ENCODE measurements around the gene MARCHF10.
"Not testable (repeated sequence)": the region's sequence is repeated elsewhere in the genome, so short reads cannot be mapped to it uniquely, and the experiment has no call there.

MARCHF10 gene

DNA sequence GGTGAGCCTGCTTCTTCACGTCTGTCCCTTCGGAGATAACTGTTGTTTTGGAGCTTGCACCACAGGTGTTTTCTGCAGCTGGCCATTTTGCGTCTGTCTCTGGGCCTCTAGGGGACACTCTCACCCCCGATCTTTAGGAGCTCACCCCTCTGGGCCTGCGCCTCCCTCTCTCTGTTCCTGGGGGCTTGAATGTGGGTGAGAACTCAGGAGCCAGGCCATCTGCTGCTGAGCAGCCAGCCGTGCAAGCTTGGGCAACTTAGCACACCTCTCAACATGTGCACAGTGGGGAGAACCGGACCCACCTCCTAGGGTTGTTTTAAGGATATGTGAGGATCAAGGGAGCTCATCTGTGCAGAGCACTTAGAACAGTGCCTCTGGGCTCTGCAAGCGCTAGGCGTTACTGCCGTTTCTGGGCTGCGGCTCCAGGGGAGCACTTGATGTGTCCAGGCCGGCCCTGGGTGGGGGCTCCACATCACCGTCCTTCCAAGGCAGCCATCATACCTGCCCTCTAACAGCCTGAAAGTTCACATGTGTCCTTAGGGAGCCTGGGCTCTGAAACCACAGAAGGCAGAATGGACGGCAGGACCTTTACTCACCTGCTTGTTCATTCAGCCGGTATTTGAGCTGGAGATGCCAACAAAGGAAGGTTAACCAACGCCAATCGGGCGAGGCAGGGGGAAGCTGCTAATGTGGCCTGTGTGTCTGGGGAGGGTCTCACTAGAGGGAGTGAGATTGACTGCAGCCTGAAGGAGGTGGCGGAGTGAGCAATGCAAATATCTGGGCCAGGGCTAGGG lies 114.3 kb downstream of the MARCHF10 start:
- DNase-seq = no peak

DNA sequence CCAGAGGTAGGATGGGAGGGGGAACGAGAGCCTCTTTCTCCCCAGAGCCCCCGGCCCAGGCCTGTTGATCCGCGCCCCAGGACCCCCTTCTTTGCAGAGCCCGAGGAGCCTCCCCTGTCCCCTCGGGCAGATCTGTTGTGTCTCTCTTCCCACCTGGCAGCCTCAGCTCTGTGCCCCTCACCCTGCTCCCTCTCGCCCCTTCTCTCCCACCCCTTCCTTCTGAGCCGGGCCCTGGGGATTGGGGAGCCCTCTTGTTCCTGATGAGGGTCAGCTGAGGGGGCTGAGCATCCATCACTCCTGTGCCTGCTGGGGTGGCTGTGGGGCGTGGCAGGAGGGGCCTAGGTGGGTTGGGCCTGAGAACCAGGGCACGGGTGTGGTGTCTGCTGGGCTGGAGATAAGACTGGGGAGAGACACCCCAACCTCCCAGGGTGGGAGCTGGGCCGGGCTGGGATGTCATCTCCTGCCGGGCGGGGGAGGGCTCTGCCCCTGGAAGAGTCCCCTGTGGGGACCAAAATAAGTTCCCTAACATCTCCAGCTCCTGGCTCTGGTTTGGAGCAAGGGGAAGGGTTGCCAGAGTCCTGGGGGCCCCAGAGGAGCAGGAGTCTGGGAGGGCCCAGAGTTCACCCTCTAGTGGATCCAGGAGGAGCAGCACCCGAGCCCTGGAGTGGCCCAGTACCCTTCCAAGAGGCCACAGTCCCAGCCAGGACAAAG lies 115.2 kb downstream of the MARCHF10 start:
- DNase-seq = no peak

DNA sequence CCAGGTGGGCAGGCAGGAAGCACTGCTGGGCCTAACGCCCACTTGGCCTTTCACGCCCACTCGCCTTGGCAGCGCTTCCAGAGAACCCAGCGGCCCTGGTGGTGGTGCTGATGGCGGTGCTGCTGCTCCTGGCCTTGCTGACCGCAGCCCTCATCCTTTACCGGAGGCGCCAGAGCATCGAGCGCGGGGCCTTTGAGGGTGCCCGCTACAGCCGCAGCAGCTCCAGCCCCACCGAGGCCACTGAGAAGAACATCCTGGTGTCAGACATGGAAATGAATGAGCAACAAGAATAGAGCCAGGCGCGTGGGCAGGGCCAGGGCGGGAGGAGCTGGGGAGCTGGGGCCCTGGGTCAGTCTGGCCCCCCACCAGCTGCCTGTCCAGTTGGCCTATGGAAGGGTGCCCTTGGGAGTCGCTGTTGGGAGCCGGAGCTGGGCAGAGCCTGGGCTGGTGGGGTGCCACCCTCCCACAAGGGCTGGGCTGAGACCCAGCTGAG lies 115.9 kb downstream of the MARCHF10 start:
- no peak for DNase-seq

DNA sequence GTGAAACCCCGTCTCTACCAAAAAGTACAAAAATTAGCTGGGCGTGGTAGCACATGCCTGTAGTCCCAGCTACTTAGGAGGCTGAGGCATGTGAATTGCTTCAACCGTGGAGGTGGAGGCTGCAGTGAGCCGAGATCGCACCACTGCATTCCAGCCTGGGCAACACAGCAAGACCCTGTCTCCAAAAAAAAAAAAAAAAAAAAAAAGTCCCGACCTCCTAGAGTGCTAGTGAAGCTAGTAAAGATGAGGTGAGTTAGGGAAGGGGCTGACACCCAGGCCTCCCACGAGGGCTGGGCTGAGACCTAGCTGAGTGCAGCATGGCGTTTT lies 116.6 kb downstream of the MARCHF10 start:
- DNase-seq = not testable (repeated sequence)

DNA sequence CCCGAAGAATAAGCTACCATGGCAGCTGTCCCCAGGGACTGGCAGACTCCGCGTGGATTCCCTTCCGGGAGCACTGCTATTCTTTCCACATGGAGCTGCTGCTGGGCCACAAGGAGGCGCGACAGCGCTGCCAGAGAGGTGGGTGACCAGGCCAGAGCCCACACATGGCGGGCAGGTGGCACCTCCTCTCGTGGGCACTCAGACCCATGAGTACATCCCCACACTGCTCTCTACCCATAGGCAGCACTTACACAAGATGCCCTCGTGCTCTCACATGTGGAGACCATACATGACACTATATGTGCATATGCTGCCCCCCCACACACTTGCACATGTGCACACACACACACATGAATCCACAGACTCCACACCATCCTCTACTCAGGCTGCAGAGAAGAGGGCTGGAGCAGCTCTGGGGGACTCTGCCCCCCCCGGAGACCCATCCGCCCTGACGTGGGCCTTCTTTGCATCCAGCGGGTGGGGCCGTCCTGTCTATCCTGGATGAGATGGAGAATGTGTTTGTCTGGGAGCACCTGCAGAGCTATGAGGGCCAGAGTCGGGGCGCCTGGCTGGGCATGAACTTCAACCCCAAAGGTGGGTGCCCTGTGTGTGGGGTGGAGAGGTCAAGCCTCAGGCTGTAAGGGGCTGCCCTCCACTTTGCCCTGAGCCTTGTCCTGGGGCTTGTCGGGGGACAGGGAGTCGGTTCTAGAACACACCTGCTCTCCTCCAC lies 117.8 kb downstream of the MARCHF10 start:
- DNase-seq = no peak

DNA sequence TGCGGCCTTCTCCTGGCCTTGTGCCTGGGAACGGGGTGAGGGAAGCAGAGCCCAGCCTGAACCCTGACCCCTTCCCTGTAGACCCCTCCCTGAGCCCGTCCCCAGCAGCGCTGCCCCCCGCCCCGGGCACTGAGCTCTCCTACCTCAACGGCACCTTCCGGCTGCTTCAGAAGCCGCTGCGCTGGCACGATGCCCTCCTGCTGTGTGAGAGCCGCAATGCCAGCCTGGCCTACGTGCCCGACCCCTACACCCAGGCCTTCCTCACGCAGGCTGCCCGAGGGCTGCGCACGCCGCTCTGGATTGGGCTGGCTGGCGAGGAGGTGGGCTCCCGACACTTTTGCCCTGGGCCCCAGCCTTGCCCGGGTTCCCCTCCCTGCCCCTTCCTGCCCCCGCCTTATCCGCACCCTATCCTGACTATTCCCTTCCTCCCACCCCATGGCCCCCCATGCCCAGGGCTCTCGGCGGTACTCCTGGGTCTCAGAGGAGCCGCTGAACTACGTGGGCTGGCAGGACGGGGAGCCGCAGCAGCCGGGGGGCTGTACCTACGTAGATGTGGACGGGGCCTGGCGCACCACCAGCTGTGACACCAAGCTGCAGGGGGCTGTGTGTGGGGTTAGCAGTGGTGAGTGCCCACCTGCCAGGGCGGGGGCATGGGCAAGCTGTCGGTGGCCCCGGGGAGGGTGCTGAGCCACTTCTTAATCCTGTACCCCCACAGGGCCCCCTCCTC lies 118.5 kb downstream of the MARCHF10 start:
- DNase-seq = no peak

DNA sequence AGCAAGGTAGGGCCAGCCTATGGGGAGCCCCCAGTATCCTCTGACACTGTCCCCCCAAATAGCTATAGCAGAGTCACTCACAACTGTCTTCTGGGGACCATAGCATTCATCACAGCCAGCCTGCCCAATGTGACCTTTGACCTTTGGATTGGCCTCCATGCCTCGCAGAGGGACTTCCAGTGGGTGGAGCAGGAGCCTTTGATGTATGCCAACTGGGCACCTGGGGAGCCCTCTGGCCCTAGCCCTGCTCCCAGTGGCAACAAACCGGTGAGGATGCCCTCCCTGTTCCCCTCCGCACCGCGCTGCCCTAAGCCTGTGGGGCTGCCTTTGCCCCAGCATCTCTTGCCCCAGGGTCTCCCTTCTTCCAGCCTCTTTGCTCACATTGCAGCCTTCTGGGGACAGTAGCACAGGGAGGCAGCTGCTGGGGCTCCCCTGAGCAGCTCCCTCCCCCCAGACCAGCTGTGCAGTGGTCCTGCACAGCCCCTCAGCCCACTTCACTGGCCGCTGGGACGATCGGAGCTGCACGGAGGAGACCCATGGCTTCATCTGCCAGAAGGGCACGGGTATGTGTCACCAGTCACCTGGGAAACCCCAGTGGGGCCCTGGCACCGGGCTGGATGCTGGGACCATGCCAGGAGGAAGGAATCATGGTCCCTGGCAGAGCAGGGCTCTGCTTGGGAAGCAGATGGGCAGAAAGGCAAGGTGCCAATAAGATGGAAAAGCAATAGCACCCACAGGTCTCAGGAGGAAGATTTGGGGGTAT lies 119.5 kb downstream of the MARCHF10 start:
- DNase-seq = no peak

DNA sequence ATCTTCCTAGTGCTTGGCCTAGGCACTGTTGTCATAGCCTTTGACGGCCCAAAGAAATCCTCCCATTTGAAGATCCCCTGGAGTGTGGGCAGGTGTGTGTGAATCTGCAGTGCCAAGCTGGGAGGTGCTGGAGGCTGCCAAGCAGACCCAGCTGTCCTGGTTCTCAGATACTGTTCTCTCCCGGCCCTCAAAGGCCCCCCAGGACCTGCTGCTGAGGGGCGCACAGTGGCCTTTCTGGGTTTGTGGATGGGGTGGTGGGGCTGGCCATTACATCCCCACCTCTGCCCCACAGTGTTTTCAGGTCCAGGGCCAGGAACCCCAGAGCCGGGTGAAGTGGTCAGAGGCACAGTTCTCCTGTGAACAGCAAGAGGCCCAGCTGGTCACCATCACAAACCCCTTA lies 120.1 kb downstream of the MARCHF10 start:
- no peak for DNase-seq

DNA sequence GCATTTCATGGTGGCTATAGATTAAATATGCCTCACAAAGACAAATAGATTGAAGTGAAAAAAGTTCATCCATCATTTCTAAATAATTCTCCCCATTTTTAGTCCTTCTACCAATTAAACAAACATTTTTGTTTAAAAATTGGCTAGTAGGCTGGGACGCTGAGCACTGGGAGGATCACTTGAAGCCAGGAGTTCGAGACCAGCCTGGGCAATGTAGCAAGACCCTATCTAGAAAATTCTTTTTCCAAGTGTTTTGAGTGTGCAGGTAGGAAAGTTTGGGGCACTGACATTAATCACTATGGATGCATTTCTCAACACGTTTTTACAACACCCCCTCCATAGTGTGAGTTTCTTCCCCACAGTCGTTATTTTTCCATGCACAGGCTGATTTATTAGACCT lies 123.9 kb downstream of the MARCHF10 start:
- DNase-seq = no peak

DNA sequence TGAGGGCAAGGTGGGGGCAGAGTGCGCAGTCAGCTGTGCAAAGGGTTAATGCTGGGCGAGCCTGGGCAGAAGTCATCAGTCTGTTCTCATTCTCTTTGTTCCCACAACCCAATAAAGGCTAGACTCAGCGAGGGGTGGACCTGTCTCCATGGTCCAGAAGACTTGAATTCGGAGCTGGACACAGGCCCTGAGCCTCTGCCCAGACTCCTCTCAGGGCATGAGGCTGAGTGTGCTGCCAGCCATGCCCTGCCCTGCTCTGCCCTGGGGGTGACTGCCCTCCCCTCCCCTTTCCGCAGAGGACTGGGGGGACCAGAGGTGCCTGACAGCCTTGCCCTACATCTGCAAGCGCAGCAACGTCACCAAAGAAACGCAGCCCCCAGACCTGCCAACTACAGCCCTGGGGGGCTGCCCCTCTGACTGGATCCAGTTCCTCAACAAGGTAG lies 126.2 kb downstream of the MARCHF10 start:
- DNase-seq = peak; percentile 32

DNA sequence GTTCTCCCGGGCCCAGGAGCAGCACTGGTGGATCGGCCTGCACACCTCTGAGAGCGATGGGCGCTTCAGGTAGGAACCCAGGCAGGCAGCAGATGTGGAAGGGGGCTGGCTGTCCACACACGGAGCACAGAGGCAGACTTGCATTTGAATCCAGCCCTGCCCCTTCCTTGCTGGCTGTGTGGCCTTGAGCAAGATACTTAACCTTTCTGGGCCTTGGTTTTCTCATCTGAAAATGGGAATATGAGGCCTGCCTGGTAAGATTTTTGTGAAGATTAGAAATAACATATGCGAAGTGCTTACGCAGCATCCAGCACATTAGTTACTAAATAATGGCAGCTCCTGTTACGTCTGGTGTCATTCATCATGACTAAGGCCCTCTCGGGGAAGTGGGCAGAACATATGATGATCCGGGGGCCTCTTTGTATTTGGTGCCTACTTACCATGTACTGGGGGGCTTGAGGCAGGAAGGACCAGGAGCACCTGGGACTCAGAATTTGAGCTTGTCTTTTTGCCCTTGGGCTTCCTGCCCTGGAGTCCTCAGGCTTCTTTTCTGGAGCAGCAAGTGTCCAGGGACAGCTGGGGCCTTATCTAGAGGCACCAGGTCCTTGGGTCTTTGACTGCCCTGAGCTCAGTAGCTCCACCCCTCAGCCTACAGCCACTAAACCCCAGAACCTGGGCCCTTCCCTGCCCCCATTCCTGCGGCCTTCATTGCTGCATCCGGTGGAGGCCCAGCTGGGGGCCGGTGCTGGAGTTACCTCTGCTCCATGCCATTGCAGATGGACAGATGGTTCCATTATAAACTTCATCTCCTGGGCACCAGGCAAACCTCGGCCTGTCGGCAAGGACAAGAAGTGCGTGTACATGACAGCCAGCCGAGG lies 126.8 kb downstream of the MARCHF10 start:
- DNase-seq = no peak

DNA sequence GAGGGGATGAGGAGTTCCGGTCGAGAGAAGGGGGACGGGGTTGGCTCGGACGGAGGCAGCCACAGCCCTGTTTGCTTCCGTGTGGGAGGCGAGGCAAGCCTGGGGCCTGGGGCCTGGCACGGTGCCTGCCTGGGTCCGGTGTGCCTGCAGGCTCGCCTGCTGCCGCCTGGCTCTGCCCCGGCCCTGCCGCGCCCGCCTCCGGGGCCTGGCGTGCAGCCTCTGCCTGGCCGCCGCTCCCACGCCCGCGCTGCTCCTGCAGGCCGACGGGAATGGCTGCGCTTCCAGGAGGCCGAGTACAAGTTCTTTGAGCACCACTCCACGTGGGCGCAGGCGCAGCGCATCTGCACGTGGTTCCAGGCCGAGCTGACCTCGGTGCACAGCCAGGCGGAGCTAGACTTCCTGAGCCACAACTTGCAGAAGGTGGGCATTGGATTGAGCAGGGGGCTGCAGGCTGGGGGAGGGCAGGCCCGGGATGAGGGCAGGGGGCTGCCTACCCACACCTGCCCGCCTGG lies 127.5 kb downstream of the MARCHF10 start:
- peak; percentile 11 for DNase-seq

DNA sequence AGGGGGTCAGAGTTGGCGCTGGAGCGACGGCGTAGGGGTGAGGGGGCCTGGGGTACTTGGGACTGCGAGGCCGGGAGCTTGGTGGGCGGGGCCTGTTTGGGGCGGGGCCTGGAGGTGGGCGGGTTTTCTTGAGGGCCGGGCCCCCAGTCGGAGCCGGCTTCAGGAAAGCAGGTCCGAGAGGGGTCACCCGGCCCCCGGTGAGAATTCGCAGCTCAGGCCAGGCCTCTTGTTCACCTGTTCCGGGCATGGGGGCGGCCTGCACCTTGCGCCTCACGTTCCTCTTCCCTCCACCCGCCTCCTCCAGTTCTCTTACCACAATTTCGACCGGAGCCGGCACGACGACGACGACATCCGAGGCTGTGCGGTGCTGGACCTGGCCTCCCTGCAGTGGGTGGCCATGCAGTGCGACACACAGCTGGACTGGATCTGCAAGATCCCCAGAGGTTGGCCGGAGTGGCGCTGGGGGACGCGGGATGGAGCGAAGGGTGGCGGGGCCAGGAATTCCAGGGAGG lies 128.2 kb downstream of the MARCHF10 start:
- DNase-seq = no peak

DNA sequence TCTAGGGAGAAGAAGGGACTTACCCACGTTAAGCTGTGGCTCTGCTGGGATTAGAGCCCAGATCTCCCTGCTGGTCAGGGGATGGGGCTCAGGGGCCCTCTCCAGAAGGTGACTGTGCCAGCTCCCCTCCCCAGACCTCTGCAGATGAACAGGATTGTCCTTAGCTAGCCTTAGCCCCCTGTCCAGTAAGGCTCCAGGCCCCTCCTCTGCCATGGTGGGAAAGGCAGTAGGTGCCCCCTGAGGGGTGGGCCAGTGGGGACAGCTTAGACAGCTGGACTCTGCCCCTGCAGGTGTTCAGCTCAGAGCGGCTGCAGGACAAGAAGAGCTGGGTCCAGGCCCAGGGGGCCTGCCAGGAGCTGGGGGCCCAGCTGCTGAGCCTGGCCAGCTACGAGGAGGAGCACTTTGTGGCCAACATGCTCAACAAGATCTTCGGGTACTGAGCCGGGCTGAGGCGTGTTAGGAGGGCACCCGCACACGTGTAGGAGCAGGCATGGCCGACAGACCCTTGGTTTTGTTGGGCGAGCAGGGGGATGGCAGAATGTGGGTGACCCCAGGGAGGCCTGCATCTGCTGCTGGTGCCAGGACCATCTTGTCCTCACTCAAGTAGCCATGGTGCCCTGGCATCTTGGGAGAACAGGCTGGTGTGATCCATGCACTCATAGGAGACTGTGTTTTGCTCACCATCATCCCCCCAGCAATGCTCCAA lies 129.7 kb downstream of the MARCHF10 start:
- DNase-seq = no peak

DNA sequence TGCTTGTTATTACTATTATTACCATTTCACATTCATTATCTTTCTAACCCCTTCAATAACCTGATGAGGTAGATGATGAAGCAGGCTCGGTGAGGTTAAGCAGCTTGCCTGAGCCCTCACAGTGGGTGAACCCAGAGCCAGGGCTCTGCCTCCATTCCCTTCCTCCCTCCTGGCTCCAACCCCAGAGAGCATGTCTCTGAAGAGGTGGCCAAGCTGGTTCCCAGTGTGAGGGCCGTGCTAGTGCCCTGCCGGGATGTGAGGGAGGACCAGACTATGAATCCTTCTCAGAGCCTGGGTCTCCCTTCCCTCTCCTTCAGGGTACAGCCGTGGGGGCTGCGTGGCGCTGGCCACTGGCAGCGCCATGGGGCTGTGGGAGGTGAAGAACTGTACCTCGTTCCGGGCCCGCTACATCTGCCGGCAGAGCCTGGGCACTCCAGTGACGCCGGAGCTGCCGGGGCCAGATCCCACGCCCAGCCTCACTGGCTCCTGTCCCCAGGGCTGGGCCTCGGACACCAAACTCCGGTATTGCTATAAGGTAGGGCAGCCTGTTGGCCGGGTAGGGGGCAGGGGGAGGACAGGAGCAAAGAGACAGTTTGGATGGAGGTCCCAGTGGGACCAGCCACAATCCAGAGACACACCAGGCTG lies 131.0 kb downstream of the MARCHF10 start:
- DNase-seq = peak; percentile 25

DNA sequence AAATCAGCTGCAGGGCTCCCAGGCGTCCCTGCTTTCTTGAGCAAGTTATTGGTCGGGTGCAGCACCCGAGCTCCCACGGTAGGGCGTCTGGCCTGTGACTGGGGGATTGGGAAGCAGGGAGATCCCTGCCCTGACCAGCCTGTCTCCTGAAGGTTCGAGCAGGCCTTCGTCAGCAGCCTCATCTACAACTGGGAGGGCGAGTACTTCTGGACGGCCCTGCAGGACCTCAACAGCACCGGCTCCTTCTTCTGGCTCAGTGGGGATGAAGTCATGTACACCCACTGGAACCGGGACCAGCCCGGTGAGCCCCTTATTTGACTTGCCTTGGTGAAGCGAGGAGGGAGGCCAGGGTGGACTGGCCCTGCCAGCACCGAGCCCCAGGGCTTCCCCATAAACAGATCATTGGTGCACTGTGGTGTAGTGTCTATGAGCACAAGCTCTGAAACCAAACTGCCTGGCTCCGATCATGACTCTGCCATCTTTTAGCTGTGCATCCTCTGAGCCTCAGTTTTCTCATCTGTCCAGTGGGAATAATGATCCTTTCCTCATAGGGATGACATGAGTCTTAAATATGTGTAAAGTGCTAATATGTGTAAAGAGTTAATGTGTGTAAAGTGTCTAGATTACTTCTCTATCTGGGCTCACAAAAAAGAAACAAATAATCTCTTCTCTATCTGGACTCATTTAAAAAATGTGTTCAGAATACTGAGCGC lies 131.7 kb downstream of the MARCHF10 start:
- DNase-seq = no peak

DNA sequence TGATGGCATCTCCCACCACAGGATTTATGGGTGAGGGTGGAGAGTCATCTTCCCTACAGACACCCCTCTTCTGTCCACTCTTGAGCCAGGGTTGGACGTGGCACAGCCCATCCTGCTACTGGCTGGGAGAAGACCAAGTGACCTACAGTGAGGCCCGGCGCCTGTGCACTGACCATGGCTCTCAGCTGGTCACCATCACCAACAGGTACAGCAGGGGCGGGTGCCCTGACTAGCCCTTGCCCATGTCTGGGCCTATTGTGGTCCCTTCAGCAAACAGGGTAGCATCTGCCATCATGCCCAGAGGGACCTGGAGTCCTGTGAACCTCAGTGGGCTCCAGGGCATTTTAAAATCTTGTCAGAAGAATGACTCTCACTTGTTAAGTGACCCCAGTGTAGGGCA lies 132.4 kb downstream of the MARCHF10 start:
- DNase-seq = no peak

DNA sequence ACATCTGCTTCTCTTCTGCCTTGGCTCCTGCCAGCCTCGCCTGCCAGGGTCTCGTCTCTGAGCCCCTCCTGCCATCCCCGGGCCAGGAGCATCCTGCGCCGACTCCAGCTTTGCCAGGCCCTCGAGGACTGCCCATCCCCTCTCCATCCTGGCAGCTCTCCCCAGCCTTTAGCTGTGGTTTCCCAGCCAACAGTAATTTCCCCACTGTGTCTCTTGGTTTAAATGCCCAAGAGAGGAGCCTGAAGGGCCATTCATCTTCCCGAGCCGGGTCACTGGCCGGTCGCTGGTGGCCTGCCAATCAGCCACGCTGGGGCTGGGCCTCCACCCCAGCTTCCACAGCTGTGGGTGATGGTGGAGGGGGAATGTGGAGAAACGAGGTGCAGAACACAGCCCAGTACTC lies 132.9 kb downstream of the MARCHF10 start:
- peak; percentile 63 for DNase-seq

DNA sequence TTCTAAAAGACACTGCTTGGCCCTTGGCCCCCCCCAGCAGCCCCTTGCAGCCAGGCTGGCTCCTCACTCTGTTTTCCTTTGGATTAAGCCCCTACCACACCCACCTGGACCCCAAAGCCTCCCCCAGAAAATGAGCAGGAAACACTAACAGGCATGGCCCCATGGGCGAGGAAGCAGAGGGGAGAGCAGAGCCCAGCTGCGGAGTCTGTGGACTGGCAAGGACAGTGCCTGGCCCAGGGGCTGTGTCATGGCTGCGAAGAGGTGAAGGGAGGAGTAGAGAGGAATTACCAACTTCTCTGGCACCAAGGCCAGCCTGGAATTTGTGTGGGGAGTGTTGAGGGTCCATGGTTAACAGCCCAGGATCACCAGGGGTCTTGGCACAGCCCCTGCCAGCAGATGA lies 133.3 kb downstream of the MARCHF10 start:
- no peak for DNase-seq
